Kidney (tissue), 14 donors: ENCODE data around the gene UQCC2. TPM values are rescaled to one million over a fixed set of nuclear protein-coding genes. Genes with fewer than 3 reads are reported as not detected.

Source experiments
- DNase-seq, 5 donors: peaks; one replicate each; pipeline ENCODE4 v3.0.0-alpha.2; 2013 to 2020
- FAIRE-seq: peaks from 2 replicates; lab custom pipeline; 2012; peaks lifted over from hg19 to GRCh38; lab: Jason Lieb, UNC
- H3K27ac ChIP-seq, 2 donors: one replicate each; pipeline ENCODE4 v1.7.0; 2013; ENCODE audit warnings: low read depth in 2 of 2, low read length in 2 of 2, inconsistent platforms in 1 of 2
- H3K27me3 ChIP-seq: one replicate; pipeline ENCODE4 v1.7.1; 2013; ENCODE audit warnings: low read length, inconsistent platforms; ENCODE audit not compliant: control insufficient read depth, insufficient read depth
- H3K36me3 ChIP-seq, 3 donors: one replicate each; pipeline versions ENCODE4 v1.7.0 to v1.7.1; 2013; ENCODE audit warnings: low read length in 3 of 3, control low read depth in 1 of 3, inconsistent platforms in 1 of 3; ENCODE audit not compliant: insufficient read depth in 3 of 3, control insufficient read depth in 2 of 3
- H3K4me1 ChIP-seq, 3 donors: one replicate each; pipeline versions ENCODE4 v1.7.0 to v1.7.1; 2013; ENCODE audit warnings: low read length in 3 of 3, inconsistent platforms in 1 of 3, low read depth in 1 of 3; ENCODE audit not compliant: control insufficient read depth in 2 of 3, insufficient read depth in 2 of 3
- H3K4me3 ChIP-seq, 3 donors: one replicate each; pipeline versions ENCODE4 v1.7.0 to v1.8.1; 2013; ENCODE audit warnings: low read length in 3 of 3, control low read depth in 1 of 3, inconsistent platforms in 1 of 3
- H3K9ac ChIP-seq, 3 donors: one replicate each; pipeline versions ENCODE4 v1.7.0 to v1.7.1; 2013; ENCODE audit warnings: low read length in 3 of 3, control low read depth in 1 of 3, inconsistent platforms in 1 of 3
- H3K9me3 ChIP-seq, 3 donors: one replicate each; pipeline versions ENCODE4 v1.7.0 to v1.7.1; 2013; ENCODE audit warnings: low read length in 3 of 3, control low read depth in 1 of 3, inconsistent platforms in 1 of 3; ENCODE audit not compliant: control insufficient read depth in 2 of 3, insufficient read depth in 1 of 3
- intact Hi-C: fragments of 100-400 bp; cut with DNase I; formaldehyde crosslinking; loops from one replicate; pipeline ENCODE4 v1.11.1; 2022
- polyA plus RNA-seq: library from polyadenylated mRNA; stranded (reverse); fragments of 350-450 nt; fragmentation: Illumina TruSeq; extraction: RNeasy Lipid Tissue Mini Kit (QIAGEN cat#74804); gene quantifications from one replicate; pipeline ENCODE4 v1.2.3, GENCODE V29; 2014; ENCODE audit warnings: low read depth, low replicate concordance; ENCODE audit not compliant: insufficient read depth
- total RNA-seq: library from RNA; stranded (reverse); fragmentation: NEBNext Ultra II Directional; extraction: Animal tissue kit (Norgen Biotek cat#: 25700); gene quantifications from one replicate; pipeline ENCODE4 v1.2.1, GENCODE V29; 2021
- TF ChIP-seq, protein P1 (sequence below): IDR thresholded peaks from 3 replicates; pipeline ENCODE4 v1.5.1; 2012; ENCODE audit warnings: mild to moderate bottlenecking, moderate library complexity, borderline replicate concordance; ENCODE audit not compliant: insufficient read depth; ENCODE audit errors: extremely low read depth
- donor health status: control.
- donor health status: control.
- donor health status: control.
- donor health status: control.
- donor health status: control.
- donor health status: DM: yes; HTN: yes; CAD: no.
- donor health status: Normal renal cell carcinoma (clear cell type).

UQCC2 gene
- total and polyA plus RNA-seq, 2 donors from 2014 or later = 39.6 to 189 TPM

GRCh38 chr6:33677143-33677660 is 34.3 kb downstream of the UQCC2 start:
- Histone ChIP-seq H3K9ac (no peak overlapping the region), H3K4me1 (no peaks in the 10 kb centered on the region), H3K27me3 (no peaks in the 10 kb centered on the region), H3K36me3 (no peaks in the 10 kb centered on the region), H3K27ac (no peak overlapping the region), H3K4me3 (no peak overlapping the region), H3K9me3 (no peaks in the 10 kb centered on the region)
- TF ChIP-seq, protein P1, sequence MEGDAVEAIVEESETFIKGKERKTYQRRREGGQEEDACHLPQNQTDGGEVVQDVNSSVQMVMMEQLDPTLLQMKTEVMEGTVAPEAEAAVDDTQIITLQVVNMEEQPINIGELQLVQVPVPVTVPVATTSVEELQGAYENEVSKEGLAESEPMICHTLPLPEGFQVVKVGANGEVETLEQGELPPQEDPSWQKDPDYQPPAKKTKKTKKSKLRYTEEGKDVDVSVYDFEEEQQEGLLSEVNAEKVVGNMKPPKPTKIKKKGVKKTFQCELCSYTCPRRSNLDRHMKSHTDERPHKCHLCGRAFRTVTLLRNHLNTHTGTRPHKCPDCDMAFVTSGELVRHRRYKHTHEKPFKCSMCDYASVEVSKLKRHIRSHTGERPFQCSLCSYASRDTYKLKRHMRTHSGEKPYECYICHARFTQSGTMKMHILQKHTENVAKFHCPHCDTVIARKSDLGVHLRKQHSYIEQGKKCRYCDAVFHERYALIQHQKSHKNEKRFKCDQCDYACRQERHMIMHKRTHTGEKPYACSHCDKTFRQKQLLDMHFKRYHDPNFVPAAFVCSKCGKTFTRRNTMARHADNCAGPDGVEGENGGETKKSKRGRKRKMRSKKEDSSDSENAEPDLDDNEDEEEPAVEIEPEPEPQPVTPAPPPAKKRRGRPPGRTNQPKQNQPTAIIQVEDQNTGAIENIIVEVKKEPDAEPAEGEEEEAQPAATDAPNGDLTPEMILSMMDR = no peak
- peak in 1 of 5 donors; percentile 15 for DNase-seq
- intact Hi-C loops = no loop called here
- no peak for FAIRE-seq

- Histone ChIP-seq H3K27me3 (no peaks in the 10 kb centered on the region), H3K9ac (no peak overlapping the region), H3K4me3 (no peak overlapping the region), H3K36me3 (no peaks in the 10 kb centered on the region), H3K9me3 (no peaks in the 10 kb centered on the region), H3K4me1 (no peaks in the 10 kb centered on the region), H3K27ac (no peak overlapping the region)
- FAIRE-seq (no peak), DNase-seq (no peak)
- TF ChIP-seq, protein P1 = no peak
- intact Hi-C loops = no loop called here
Measured at GRCh38 chr6:33676416-33677142, 34.9 kb downstream of the UQCC2 start.

DNA sequence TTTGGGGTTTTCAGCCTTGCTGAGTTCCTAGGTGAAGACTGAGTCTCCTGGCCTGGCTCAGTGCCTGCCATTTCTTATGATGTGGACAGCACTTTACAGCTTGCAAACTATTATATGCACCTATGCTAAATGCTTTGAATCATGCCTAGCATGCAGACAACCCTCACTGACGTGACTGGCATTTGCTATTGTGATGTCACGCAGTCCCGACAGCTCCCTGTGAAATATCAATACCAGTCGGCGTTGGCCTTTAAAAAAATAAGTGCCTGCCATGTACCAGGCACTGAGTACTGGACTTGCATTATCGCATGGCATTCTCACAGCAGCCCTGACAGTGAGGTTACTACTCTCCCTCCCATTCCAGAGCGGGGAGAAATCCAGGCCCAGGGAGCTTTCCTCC is 35.5 kb downstream of the UQCC2 start:
- Histone ChIP-seq H3K27ac (no peak overlapping the region), H3K4me3 (no peak overlapping the region), H3K9ac (no peak overlapping the region), H3K27me3 (no peaks in the 10 kb centered on the region), H3K4me1 (no peaks in the 10 kb centered on the region), H3K36me3 (no peaks in the 10 kb centered on the region), H3K9me3 (no peaks in the 10 kb centered on the region)
- TF ChIP-seq, protein P1 = no peak
- no peak for FAIRE-seq
- intact Hi-C loops = no loop called here
- no peak for DNase-seq
